ENCODE data around the gene FGA.
"Not testable (repeated sequence)": the region's sequence is repeated elsewhere in the genome, so short reads cannot be mapped to it uniquely, and the experiment has no call there.

DNA sequence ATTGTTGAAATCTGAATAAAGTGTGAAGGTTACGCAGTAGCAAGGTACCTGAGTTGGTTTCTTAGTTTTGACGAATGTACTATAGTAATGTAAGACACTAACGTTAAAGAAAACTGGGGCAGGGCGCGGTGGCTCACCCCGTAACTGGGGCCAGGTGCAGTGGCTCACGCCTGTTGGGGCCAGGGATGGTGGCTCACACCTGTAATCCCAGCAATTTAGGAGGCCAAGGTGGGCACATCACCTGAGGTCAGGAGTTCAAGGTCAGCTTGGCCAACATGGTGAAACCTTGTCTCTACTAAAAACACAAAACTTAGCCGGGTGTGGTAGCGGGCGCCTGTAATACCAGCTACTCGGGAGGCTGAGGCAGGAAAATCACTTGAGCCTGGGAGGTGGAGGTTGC lies 6.7 kb upstream of the FGA start:
- TF ChIP-seq, protein P1, sequence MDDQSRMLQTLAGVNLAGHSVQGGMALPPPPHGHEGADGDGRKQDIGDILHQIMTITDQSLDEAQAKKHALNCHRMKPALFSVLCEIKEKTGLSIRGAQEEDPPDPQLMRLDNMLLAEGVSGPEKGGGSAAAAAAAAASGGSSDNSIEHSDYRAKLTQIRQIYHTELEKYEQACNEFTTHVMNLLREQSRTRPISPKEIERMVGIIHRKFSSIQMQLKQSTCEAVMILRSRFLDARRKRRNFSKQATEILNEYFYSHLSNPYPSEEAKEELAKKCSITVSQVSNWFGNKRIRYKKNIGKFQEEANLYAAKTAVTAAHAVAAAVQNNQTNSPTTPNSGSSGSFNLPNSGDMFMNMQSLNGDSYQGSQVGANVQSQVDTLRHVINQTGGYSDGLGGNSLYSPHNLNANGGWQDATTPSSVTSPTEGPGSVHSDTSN (IDR thresholded peaks at IDR 0.05) = not testable (repeated sequence)
- not testable (repeated sequence) for TF ChIP-seq RCOR1 (IDR thresholded peaks at IDR 0.05; ENCODE audit: low read depth, low read length); ZFP36 (IDR thresholded peaks at IDR 0.05; ENCODE audit: borderline replicate concordance, partially characterized antibody); POLR2AphosphoS2 (conservative IDR thresholded peaks at IDR 0.05; ENCODE audit: low read length); CBX8 (IDR thresholded peaks at IDR 0.05); NR3C1 (IDR thresholded peaks at IDR 0.05)
- TF ChIP-seq, protein P2, sequence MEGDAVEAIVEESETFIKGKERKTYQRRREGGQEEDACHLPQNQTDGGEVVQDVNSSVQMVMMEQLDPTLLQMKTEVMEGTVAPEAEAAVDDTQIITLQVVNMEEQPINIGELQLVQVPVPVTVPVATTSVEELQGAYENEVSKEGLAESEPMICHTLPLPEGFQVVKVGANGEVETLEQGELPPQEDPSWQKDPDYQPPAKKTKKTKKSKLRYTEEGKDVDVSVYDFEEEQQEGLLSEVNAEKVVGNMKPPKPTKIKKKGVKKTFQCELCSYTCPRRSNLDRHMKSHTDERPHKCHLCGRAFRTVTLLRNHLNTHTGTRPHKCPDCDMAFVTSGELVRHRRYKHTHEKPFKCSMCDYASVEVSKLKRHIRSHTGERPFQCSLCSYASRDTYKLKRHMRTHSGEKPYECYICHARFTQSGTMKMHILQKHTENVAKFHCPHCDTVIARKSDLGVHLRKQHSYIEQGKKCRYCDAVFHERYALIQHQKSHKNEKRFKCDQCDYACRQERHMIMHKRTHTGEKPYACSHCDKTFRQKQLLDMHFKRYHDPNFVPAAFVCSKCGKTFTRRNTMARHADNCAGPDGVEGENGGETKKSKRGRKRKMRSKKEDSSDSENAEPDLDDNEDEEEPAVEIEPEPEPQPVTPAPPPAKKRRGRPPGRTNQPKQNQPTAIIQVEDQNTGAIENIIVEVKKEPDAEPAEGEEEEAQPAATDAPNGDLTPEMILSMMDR (IDR thresholded peaks at IDR 0.05) = not testable (repeated sequence)
- TF ChIP-seq, protein P3, sequence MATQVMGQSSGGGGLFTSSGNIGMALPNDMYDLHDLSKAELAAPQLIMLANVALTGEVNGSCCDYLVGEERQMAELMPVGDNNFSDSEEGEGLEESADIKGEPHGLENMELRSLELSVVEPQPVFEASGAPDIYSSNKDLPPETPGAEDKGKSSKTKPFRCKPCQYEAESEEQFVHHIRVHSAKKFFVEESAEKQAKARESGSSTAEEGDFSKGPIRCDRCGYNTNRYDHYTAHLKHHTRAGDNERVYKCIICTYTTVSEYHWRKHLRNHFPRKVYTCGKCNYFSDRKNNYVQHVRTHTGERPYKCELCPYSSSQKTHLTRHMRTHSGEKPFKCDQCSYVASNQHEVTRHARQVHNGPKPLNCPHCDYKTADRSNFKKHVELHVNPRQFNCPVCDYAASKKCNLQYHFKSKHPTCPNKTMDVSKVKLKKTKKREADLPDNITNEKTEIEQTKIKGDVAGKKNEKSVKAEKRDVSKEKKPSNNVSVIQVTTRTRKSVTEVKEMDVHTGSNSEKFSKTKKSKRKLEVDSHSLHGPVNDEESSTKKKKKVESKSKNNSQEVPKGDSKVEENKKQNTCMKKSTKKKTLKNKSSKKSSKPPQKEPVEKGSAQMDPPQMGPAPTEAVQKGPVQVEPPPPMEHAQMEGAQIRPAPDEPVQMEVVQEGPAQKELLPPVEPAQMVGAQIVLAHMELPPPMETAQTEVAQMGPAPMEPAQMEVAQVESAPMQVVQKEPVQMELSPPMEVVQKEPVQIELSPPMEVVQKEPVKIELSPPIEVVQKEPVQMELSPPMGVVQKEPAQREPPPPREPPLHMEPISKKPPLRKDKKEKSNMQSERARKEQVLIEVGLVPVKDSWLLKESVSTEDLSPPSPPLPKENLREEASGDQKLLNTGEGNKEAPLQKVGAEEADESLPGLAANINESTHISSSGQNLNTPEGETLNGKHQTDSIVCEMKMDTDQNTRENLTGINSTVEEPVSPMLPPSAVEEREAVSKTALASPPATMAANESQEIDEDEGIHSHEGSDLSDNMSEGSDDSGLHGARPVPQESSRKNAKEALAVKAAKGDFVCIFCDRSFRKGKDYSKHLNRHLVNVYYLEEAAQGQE (IDR thresholded peaks at IDR 0.05) = not testable (repeated sequence)
